Gastroesophageal sphincter (tissue), 3 donors: ENCODE data around the gene TBC1D2B.

ENCODE experiments used
- EP300 ChIP-seq: sonication (generic); formaldehyde crosslinking; IDR thresholded peaks from one replicate; pipeline ENCODE4 v1.6.1; 2017; ENCODE audit warnings: antibody characterized with exemption, mild to moderate bottlenecking
- TF ChIP-seq, protein P1 (sequence below), 4 experiments: fragments of 200-600 bp in 2 of 4; fragments of 450-650 bp in 2 of 4; sonication (generic) in 1 of 4; IDR thresholded peaks; one replicate each; pipeline ENCODE4 v1.5.1; 2017 to 2019; ENCODE audit warnings: antibody characterized with exemption in 4 of 4, mild to moderate bottlenecking in 2 of 4, moderate library complexity in 2 of 4

DNA sequence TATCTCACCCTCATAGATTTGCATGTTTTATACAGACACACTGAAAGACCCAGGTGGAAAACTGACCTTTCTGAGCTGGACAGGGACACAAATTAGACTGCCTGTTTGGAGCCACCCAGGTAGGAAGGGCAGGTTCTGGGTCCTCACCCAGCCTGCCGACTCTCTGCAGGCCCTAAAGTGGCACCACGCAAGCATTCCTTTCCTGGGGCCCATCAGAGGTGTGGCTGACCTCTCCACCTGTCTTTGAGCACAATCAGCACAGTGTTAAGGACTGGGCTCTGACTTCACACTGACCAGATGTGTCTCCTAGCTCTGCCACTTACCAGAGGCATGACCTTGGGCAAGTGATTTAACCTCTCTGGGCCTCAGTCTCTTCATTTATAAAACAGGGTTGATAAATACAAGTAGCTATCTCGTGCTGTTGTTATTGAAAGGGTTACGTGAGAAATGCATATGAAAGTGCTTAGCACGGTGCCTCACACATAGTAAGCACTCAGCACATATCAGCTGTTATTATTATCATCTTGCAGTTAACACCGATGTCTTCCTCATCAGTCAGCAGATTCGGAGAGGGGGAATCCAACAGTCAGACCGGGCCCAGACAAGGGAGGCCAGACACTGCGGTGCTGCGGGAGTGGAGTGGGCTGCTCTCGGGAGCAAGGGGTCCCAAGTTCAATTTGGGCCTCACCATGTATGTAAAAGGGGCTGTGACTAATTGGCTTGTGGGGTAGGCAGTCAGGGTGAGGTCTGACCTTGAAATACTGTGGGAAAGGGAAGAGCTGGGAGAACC is 2.0 kb upstream of the TBC1D2B start:
- TF ChIP-seq, protein P1, sequence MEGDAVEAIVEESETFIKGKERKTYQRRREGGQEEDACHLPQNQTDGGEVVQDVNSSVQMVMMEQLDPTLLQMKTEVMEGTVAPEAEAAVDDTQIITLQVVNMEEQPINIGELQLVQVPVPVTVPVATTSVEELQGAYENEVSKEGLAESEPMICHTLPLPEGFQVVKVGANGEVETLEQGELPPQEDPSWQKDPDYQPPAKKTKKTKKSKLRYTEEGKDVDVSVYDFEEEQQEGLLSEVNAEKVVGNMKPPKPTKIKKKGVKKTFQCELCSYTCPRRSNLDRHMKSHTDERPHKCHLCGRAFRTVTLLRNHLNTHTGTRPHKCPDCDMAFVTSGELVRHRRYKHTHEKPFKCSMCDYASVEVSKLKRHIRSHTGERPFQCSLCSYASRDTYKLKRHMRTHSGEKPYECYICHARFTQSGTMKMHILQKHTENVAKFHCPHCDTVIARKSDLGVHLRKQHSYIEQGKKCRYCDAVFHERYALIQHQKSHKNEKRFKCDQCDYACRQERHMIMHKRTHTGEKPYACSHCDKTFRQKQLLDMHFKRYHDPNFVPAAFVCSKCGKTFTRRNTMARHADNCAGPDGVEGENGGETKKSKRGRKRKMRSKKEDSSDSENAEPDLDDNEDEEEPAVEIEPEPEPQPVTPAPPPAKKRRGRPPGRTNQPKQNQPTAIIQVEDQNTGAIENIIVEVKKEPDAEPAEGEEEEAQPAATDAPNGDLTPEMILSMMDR (IDR thresholded peaks at IDR 0.05) = no peak
- TF ChIP-seq EP300 = no peak
